Endothelial cell of umbilical vein (primary cell): Measurements from ENCODE around the gene MYT1. TPM values are rescaled to one million over a fixed set of nuclear protein-coding genes. Genes with fewer than 3 reads are reported as not detected.

Experiments used
- BruUV-seq: library from RNA; stranded (reverse); fragments of 400-500 nt; replicated peaks from 2 replicates; lab custom pipeline; 2021; lab: Mats Ljungman, UMichigan
- CTCF ChIA-PET: fragments of 300-600, 350-600 bp; sonication (Branson Sonifier 250); formaldehyde crosslinking; loops from one replicate; lab custom pipeline; 2021; ENCODE audit warnings: antibody characterized with exemption, inconsistent platforms; lab: Charles Lee
- POLR2A ChIA-PET: fragments of 300-600, 350-600 bp; sonication (Branson Sonifier 250); formaldehyde crosslinking; loops from one replicate; lab custom pipeline; 2021; ENCODE audit warnings: antibody characterized with exemption, inconsistent platforms; lab: Charles Lee
- DNase-seq: peaks from one replicate; pipeline ENCODE4 v3.0.0-alpha.2; 2011; ENCODE audit warnings: low read depth, low spot score
- FAIRE-seq: peaks from 2 replicates; lab custom pipeline; 2011; peaks lifted over from hg19 to GRCh38; lab: Jason Lieb, UNC
- H2AFZ ChIP-seq: 2 replicates; pipeline ENCODE4 v1.6.0; 2012; ENCODE audit warnings: low read depth, low read length, control low read depth, inconsistent platforms
- H3K27ac ChIP-seq: 2 replicates; pipeline ENCODE4 v1.5.1; 2011; ENCODE audit warnings: low read depth, mild to moderate bottlenecking, control low read depth, low read length, moderate library complexity; ENCODE audit not compliant: insufficient read depth
- H3K27me3 ChIP-seq, 2 experiments: 2 replicates each; pipeline versions ENCODE4 v1.6.0 to v1.6.1; 2011; ENCODE audit warnings: low read length in 2 of 2, mixed read lengths in 1 of 2; ENCODE audit not compliant: control insufficient read depth in 2 of 2, insufficient read depth in 2 of 2
- H3K36me3 ChIP-seq, 2 experiments: 2 replicates in 1 of 2; 3 replicates in 1 of 2; pipeline ENCODE4 v1.5.1; 2011; ENCODE audit warnings: low read length in 2 of 2, mild to moderate bottlenecking in 1 of 2, moderate library complexity in 1 of 2; ENCODE audit not compliant: control insufficient read depth in 2 of 2, insufficient read depth in 2 of 2; ENCODE audit errors: extremely low read depth in 1 of 2
- H3K4me1 ChIP-seq: 3 replicates; pipeline ENCODE4 v1.5.1; 2011; ENCODE audit warnings: mild to moderate bottlenecking, low read length; ENCODE audit not compliant: control insufficient read depth, insufficient read depth; ENCODE audit errors: extremely low read depth
- H3K4me2 ChIP-seq: 2 replicates; pipeline ENCODE4 v1.6.1; 2011; ENCODE audit warnings: low read length, control low read depth, mixed read lengths; ENCODE audit not compliant: insufficient read depth
- H3K4me3 ChIP-seq, 3 experiments: fragments of 200-600 bp in 1 of 3; sonication (generic), shearing (Covaris generic) in 1 of 3; replicated peaks in 1 of 3; 2 replicates each; pipeline ENCODE4 v1.5.1; 2011 to 2016; ENCODE audit warnings: control low read depth in 3 of 3, low read length in 3 of 3, mild to moderate bottlenecking in 2 of 3, inconsistent platforms in 1 of 3, low read depth in 1 of 3, moderate library complexity in 1 of 3; ENCODE audit not compliant: insufficient read depth in 1 of 3
- H3K79me2 ChIP-seq: 2 replicates; pipeline ENCODE4 v1.6.0; 2012; ENCODE audit warnings: low read length, inconsistent platforms; ENCODE audit not compliant: control insufficient read depth, insufficient read depth
- H3K9ac ChIP-seq: replicated peaks from 2 replicates; pipeline ENCODE3; 2011; ENCODE audit warnings: low read length, control low read depth; ENCODE audit not compliant: insufficient read depth; ENCODE audit errors: extremely low read depth
- H3K9me1 ChIP-seq: replicated peaks from 3 replicates; pipeline ENCODE4 v1.6.0; 2011; ENCODE audit warnings: mild to moderate bottlenecking, low read length; ENCODE audit not compliant: control insufficient read depth, insufficient read depth; ENCODE audit errors: extremely low read depth
- H3K9me3 ChIP-seq: replicated peaks from 2 replicates; pipeline ENCODE4 v1.5.1; 2012; ENCODE audit warnings: low read length, inconsistent platforms; ENCODE audit not compliant: control insufficient read depth, insufficient read depth
- H4K20me1 ChIP-seq: replicated peaks from 2 replicates; pipeline ENCODE3; 2011; ENCODE audit warnings: mild to moderate bottlenecking, low read length; ENCODE audit not compliant: control insufficient read depth, insufficient read depth; ENCODE audit errors: extremely low read depth
- CTCF ChIP-seq, 2 donors: IDR thresholded peaks; 1 replicate in 1 of 2; 2 replicates in 1 of 2; pipeline ENCODE4 v1.5.1; 2011; ENCODE audit warnings: low read length in 2 of 2, mild to moderate bottlenecking in 2 of 2, moderate library complexity in 2 of 2, control low read depth in 1 of 2, inconsistent platforms in 1 of 2, low read depth in 1 of 2; ENCODE audit not compliant: insufficient read depth in 1 of 2; ENCODE audit errors: extremely low read depth in 1 of 2
- EZH2 ChIP-seq: IDR thresholded peaks from 2 replicates; pipeline ENCODE4 v1.6.1; 2012; ENCODE audit warnings: borderline replicate concordance, low read depth, mild to moderate bottlenecking, moderate library complexity, low read length, inconsistent platforms; ENCODE audit not compliant: severe bottlenecking
- FOS ChIP-seq: IDR thresholded peaks from 2 replicates; pipeline ENCODE4 v1.6.1; 2011; ENCODE audit warnings: mild to moderate bottlenecking, low read length, moderate library complexity, borderline replicate concordance; ENCODE audit not compliant: insufficient read depth
- GATA2 ChIP-seq: IDR thresholded peaks from 2 replicates; pipeline ENCODE4 v1.7.0; 2011; ENCODE audit warnings: low read depth, mild to moderate bottlenecking, moderate library complexity, mixed read lengths, low read length; ENCODE audit not compliant: insufficient read length, insufficient read depth
- MYC ChIP-seq: IDR thresholded peaks from one replicate; pipeline ENCODE4 v1.6.1; 2011; ENCODE audit warnings: mild to moderate bottlenecking, low read depth, low read length
- POLR2A ChIP-seq: IDR thresholded peaks from 2 replicates; pipeline ENCODE4 v1.6.1; 2012; ENCODE audit warnings: low read depth, mild to moderate bottlenecking, control low read depth, low read length
- dilution Hi-C: fragments of 300-500 bp; cut with MboI; formaldehyde crosslinking; loops from one replicate; pipeline ENCODE4 v1.15.0; 2019; ENCODE audit warnings: low sequenced_read_pairs; ENCODE audit not compliant: extremely low pct_ligation_motif_present
- intact Hi-C: fragments of 100-400 bp; cut with micrococcal nuclease; formaldehyde crosslinking; loops from one replicate; pipeline ENCODE4 v1.10.0; 2022
- polyA plus RNA-seq, 4 experiments: library from polyadenylated mRNA; depleted of rRNA in 3 of 4; stranded (reverse) in 3 of 4; unstranded in 1 of 4; fragments of >200 nt; gene quantifications; 2 replicates each; pipeline versions ENCODE4 v1.2.1 to v1.2.3, GENCODE V29; 2011 to 2012; ENCODE audit warnings: missing spikeins in 1 of 4
- total RNA-seq: library from RNA; stranded (reverse); gene quantifications from 2 replicates; pipeline ENCODE4 v1.2.3, GENCODE V29; 2021
- TF ChIP-seq, protein P1 (sequence below): IDR thresholded peaks from 2 replicates; pipeline ENCODE4 v1.6.1; 2011; ENCODE audit not compliant: insufficient read depth, insufficient read length

The MYT1 gene
- total and polyA plus RNA-seq, 2 donors (not counting 3 experiments of a cell fraction or from before 2014, with no cell fraction given): not detected

DNA sequence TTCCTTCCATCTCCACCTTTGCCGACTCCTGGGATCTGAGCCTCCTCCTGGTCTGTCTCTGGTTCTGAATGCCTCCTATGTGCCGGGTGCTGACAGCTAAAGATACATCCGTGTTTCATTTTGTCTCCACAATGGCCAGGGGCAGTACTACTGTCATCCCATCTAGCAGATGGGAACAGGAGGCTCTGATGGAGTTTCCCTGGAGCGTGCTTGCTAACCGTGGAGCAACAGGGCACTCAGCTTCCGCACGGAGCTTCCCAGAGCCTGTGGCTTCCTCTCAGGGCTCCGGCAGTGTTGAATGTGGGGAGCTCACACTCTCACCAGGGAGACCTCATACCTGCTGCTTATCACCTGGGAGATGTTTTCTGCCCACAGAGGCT, 45.0 kb upstream of the MYT1 start:
- H3K9me1 ChIP-seq: no peaks in the 10 kb centered on the region
- no peaks in the 10 kb centered on the region for H4K20me1 ChIP-seq
- H3K4me1 ChIP-seq: no peaks in the 10 kb centered on the region
- no peak overlapping the region for H3K27ac ChIP-seq
- H3K9me3 ChIP-seq: no peaks in the 10 kb centered on the region
- no peak overlapping the region for H3K9ac ChIP-seq
- CTCF ChIA-PET: interaction anchor here (1.1 to 8.0 kb wide), 7 partner anchors 17 to 810 kb away, joined by 4 to 66 read pairs (median 18); partner anchors contain the start of genes LKAAEAR1, PRPF6 and SAMD10
- intact Hi-C loops (no loop called here), dilution Hi-C loops (no loop called here)
- DNase-seq (no peak), FAIRE-seq (no peak)
- H2AFZ ChIP-seq: no peak overlapping the region
- peaks cover 9 to 10% of the 10 kb centered on the region in 2 experiments for H3K27me3 ChIP-seq
- TF ChIP-seq CTCF (IDR thresholded peaks at IDR 0.05; ENCODE audit: extremely low read depth in 1 of 2, insufficient read depth in 1 of 2, low read depth in 1 of 2, low read length in 2 of 2): no peak
- no peak for TF ChIP-seq POLR2A
- no peak for TF ChIP-seq GATA2
- no peak for TF ChIP-seq FOS
- TF ChIP-seq EZH2: no peak
- TF ChIP-seq MYC: no peak
- TF ChIP-seq, protein P1, sequence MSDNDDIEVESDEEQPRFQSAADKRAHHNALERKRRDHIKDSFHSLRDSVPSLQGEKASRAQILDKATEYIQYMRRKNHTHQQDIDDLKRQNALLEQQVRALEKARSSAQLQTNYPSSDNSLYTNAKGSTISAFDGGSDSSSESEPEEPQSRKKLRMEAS: no peak
- H3K36me3 ChIP-seq: no peaks in the 10 kb centered on the region
- no peak overlapping the region for H3K4me3 ChIP-seq
- POLR2A ChIA-PET: no interaction called here
- no peaks in the 10 kb centered on the region for H3K79me2 ChIP-seq
- BruUV-seq: no TSS peak
- no peak overlapping the region for H3K4me2 ChIP-seq
